Hepatocyte (in vitro differentiated cells): Measurements from ENCODE around the gene NUP62. TPM values are rescaled to one million over a fixed set of nuclear protein-coding genes. Genes with fewer than 3 reads are reported as not detected.

ENCODE experiments used
- DNase-seq: peaks from one replicate; pipeline ENCODE4 v3.0.0-alpha.2; 2016; ENCODE audit warnings: low spot score
- H2AFZ ChIP-seq: fragments of 200-600 bp; sonication (generic); 2 replicates; pipeline ENCODE4 v1.6.0; 2016; ENCODE audit warnings: antibody characterized with exemption, mild to moderate bottlenecking
- H3K27ac ChIP-seq: fragments of 200-600 bp; sonication (generic); 2 replicates; pipeline ENCODE4 v1.5.1; 2016; ENCODE audit warnings: mild to moderate bottlenecking
- H3K27me3 ChIP-seq: fragments of 200-600 bp; sonication (generic); 2 replicates; pipeline ENCODE4 v1.6.1; 2016
- H3K36me3 ChIP-seq: fragments of 200-600 bp; sonication (generic); replicated peaks from 2 replicates; pipeline ENCODE4 v1.5.1; 2016; ENCODE audit warnings: low read depth; ENCODE audit not compliant: insufficient read depth
- H3K4me1 ChIP-seq: fragments of 200-600 bp; sonication (generic); 2 replicates; pipeline ENCODE4 v1.5.1; 2016; ENCODE audit warnings: mild to moderate bottlenecking, moderate library complexity; ENCODE audit not compliant: insufficient read depth
- H3K4me2 ChIP-seq: fragments of 200-600 bp; sonication (generic); 2 replicates; pipeline ENCODE4 v1.6.0; 2016
- H3K4me3 ChIP-seq: fragments of 200-600 bp; sonication (generic); 2 replicates; pipeline ENCODE4 v1.5.1; 2016; ENCODE audit warnings: mild to moderate bottlenecking
- H3K79me2 ChIP-seq: fragments of 200-600 bp; sonication (generic); 2 replicates; pipeline ENCODE4 v1.6.0; 2017; ENCODE audit warnings: mild to moderate bottlenecking
- H3K9me2 ChIP-seq: fragments of 200-600 bp; sonication (generic); replicated peaks from 2 replicates; pipeline ENCODE4 v1.6.0; 2017; ENCODE audit warnings: mild to moderate bottlenecking; ENCODE audit not compliant: insufficient read depth
- H3K9me3 ChIP-seq: fragments of 200-600 bp; sonication (generic); 2 replicates; pipeline ENCODE4 v1.5.1; 2016; ENCODE audit warnings: low read depth, mild to moderate bottlenecking
- H4K20me1 ChIP-seq: fragments of 200-600 bp; sonication (generic); 2 replicates; pipeline ENCODE4 v1.6.0; 2016; ENCODE audit warnings: mild to moderate bottlenecking; ENCODE audit not compliant: insufficient read depth, poor library complexity, severe bottlenecking
- CTCF ChIP-seq: fragments of 200-600 bp; sonication (generic); IDR thresholded peaks from 2 replicates; pipeline ENCODE4 v1.5.1; 2016; ENCODE audit warnings: antibody characterized with exemption, mild to moderate bottlenecking; ENCODE audit not compliant: poor library complexity
- EZH2 ChIP-seq: fragments of 200-600 bp; sonication (generic); IDR thresholded peaks from 2 replicates; pipeline ENCODE4 v1.6.1; 2016; ENCODE audit warnings: antibody characterized with exemption, mild to moderate bottlenecking, borderline replicate concordance
- EZH2phosphoT487 ChIP-seq: fragments of 200-600 bp; sonication (generic); IDR thresholded peaks from one replicate; pipeline ENCODE4 v1.6.1; 2018; ENCODE audit warnings: antibody characterized with exemption, mild to moderate bottlenecking, low read depth, moderate library complexity; ENCODE audit not compliant: unreplicated experiment, severe bottlenecking
- WGBS: methylation state at CpG from one replicate; pipeline ENCODE4 v1.1.6; 2016; ENCODE audit warnings: low lambda C conversion rate; ENCODE audit errors: missing lambda C conversion rate; 5-methylcytosine and 5-hydroxymethylcytosine counted together
- polyA plus RNA-seq: library from polyadenylated mRNA; unstranded; fragments of >200 nt; fragmentation: Nextera tagmentation; extraction: Ambion mirVana; gene quantifications from 2 replicates; pipeline ENCODE4 v1.2.1, GENCODE V29; 2016
- total RNA-seq: library from RNA; depleted of rRNA; stranded (reverse); fragments of >200 nt; gene quantifications from 2 replicates; pipeline ENCODE4 v1.2.3, GENCODE V29; 2014

Gene NUP62
- total and polyA plus RNA-seq, 2 experiments from 2014 or later: 33.5 to 33.8 TPM

- 89% methylated on average over 9 of the region's 9 CpGs for WGBS
- Histone ChIP-seq H3K4me1 (peaks cover 37% of the 10 kb centered on the region), H3K27me3 (no peaks in the 10 kb centered on the region), H2AFZ (no peak overlapping the region), H4K20me1 (no peaks in the 10 kb centered on the region), H3K79me2 (no peaks in the 10 kb centered on the region), H3K9me3 (no peaks in the 10 kb centered on the region), H3K4me2 (peak overlapping the region; percentile 37), H3K4me3 (no peak overlapping the region), H3K27ac (peak overlapping the region; percentile 20), H3K36me3 (no peaks in the 10 kb centered on the region), H3K9me2 (no peaks in the 10 kb centered on the region)
- TF ChIP-seq EZH2phosphoT487: no peak
- TF ChIP-seq EZH2: no peak
- TF ChIP-seq CTCF: no peak
- DNase-seq: no peak
Observed at GRCh38 chr19:49951806-49952478, 22.6 kb upstream of the NUP62 start.

GRCh38 chr19:49950956-49951526 lies 21.7 kb upstream of the NUP62 start:
- Histone ChIP-seq H3K4me2 (no peak overlapping the region), H3K4me3 (no peak overlapping the region), H3K27me3 (no peaks in the 10 kb centered on the region), H3K79me2 (no peaks in the 10 kb centered on the region), H3K9me2 (no peaks in the 10 kb centered on the region), H2AFZ (no peak overlapping the region), H3K4me1 (peaks cover 37% of the 10 kb centered on the region), H3K36me3 (no peaks in the 10 kb centered on the region), H3K27ac (no peak overlapping the region), H3K9me3 (no peaks in the 10 kb centered on the region), H4K20me1 (no peaks in the 10 kb centered on the region)
- no peak for DNase-seq
- 87% methylated on average over 13 of the region's 13 CpGs for WGBS
- TF ChIP-seq CTCF (no peak), EZH2phosphoT487 (no peak), EZH2 (no peak)

GRCh38 chr19:49950590-49950948 lies 21.3 kb upstream of the NUP62 start:
- H3K4me3 ChIP-seq: no peak overlapping the region
- 84% methylated on average over 5 of the region's 5 CpGs for WGBS
- H2AFZ ChIP-seq: no peak overlapping the region
- H3K4me2 ChIP-seq: no peak overlapping the region
- DNase-seq: no peak
- H3K4me1 ChIP-seq: peaks cover 37% of the 10 kb centered on the region
- TF ChIP-seq EZH2phosphoT487 (no peak), CTCF (no peak), EZH2 (no peak)
- H3K9me3 ChIP-seq: no peaks in the 10 kb centered on the region
- no peaks in the 10 kb centered on the region for H3K27me3 ChIP-seq
- H3K27ac ChIP-seq: no peak overlapping the region
- no peaks in the 10 kb centered on the region for H3K36me3 ChIP-seq
- no peaks in the 10 kb centered on the region for H3K79me2 ChIP-seq
- H4K20me1 ChIP-seq: no peaks in the 10 kb centered on the region
- no peaks in the 10 kb centered on the region for H3K9me2 ChIP-seq
